ENCODE results near the gene CTNNBIP1. TPM values are rescaled to one million over a fixed set of nuclear protein-coding genes. Genes with fewer than 3 reads are reported as not detected.
A peak's percentile ranks its signal among the peaks of the same experiment; 100 is the strongest.

Gene CTNNBIP1
- total and polyA plus RNA-seq, 2 donors (not counting 1 experiment from before 2014, with no cell fraction given): 6.9 to 8.7 TPM

DNA sequence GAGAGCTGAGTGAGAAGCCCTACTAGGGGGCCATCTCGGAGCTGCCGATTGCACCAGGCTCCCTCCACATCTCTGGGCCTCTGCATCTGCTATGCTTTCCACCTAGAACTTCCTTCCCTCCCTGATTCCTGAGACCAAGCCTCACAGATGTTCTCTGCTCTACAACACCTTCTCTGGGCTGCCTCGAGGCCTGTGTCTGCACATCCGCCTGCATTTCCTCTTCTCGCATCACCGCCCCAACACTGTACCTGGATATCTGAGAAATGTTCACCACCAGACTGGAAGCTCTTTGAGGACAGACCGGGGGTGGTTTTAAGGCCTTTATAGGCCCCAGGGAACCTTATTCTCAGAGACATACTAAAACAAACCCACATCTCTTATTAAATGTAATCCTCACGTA lies 20.7 kb downstream of the CTNNBIP1 start:
- intact Hi-C loops (cut with micrococcal nuclease): no loop called here
- H3K4me2 ChIP-seq (replicated peaks; ENCODE audit: low read depth, low read length, poor library complexity, severe bottlenecking): no peak overlapping the region
- H3K9ac ChIP-seq (ENCODE audit: low read length): no peak overlapping the region
- no peak for ATAC-seq (ENCODE audit: low read depth)
- H3K27me3 ChIP-seq (replicated peaks in 1 of 4; ENCODE audit: control extremely low read depth in 1 of 4, control insufficient read depth in 3 of 4, insufficient read depth in 4 of 4, low read length in 3 of 4): no peaks in the 10 kb centered on the region
- no peaks in the 10 kb centered on the region for H3K9me3 ChIP-seq (ENCODE audit: control extremely low read depth in 1 of 3, control insufficient read depth in 2 of 3, insufficient read depth in 1 of 3, low read length in 2 of 3)
- peaks cover 18 to 22% of the 10 kb centered on the region in 2 donors for H3K4me1 ChIP-seq (ENCODE audit: control insufficient read depth in 2 of 2, insufficient read depth in 2 of 2, low read length in 2 of 2)
- no peak overlapping the region for H3K4me3 Mint-ChIP-seq
- DNase-seq: no peak
- H3K27me3 Mint-ChIP-seq: no peaks in the 10 kb centered on the region
- no peak overlapping the region for H3K4me3 ChIP-seq (ENCODE audit: control extremely low read depth in 1 of 5, extremely low read depth in 1 of 5, insufficient read depth in 1 of 5, low read depth in 2 of 5, low read length in 4 of 5)
- H3K79me2 ChIP-seq (ENCODE audit: control insufficient read depth, insufficient read depth, low read length): peaks cover 6% of the 10 kb centered on the region
- H2AFZ ChIP-seq (ENCODE audit: insufficient read depth, low read depth, low read length, poor library complexity, severe bottlenecking): no peak overlapping the region
- peaks cover 6% of the 10 kb centered on the region for H4K20me1 ChIP-seq (ENCODE audit: control insufficient read depth, insufficient read depth, low read length, poor library complexity, severe bottlenecking)
- peaks cover 0 to 2% of the 10 kb centered on the region in 2 experiments for H3K36me3 ChIP-seq (replicated peaks in 1 of 2; ENCODE audit: control extremely low read depth in 1 of 2, control insufficient read depth in 1 of 2, extremely low read depth in 1 of 2, insufficient read depth in 2 of 2, low read length in 1 of 2)
- POLR2A ChIA-PET: no interaction called here
- H3K27ac ChIP-seq (ENCODE audit: low read length in 2 of 2): peak overlapping the region in 1 of 2 donors; percentile 28
- peaks cover 30% of the 10 kb centered on the region for H3K4me1 Mint-ChIP-seq
- TF ChIP-seq, protein P1, sequence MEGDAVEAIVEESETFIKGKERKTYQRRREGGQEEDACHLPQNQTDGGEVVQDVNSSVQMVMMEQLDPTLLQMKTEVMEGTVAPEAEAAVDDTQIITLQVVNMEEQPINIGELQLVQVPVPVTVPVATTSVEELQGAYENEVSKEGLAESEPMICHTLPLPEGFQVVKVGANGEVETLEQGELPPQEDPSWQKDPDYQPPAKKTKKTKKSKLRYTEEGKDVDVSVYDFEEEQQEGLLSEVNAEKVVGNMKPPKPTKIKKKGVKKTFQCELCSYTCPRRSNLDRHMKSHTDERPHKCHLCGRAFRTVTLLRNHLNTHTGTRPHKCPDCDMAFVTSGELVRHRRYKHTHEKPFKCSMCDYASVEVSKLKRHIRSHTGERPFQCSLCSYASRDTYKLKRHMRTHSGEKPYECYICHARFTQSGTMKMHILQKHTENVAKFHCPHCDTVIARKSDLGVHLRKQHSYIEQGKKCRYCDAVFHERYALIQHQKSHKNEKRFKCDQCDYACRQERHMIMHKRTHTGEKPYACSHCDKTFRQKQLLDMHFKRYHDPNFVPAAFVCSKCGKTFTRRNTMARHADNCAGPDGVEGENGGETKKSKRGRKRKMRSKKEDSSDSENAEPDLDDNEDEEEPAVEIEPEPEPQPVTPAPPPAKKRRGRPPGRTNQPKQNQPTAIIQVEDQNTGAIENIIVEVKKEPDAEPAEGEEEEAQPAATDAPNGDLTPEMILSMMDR (IDR thresholded peaks at IDR 0.05): no peak
- TF ChIP-seq EZH2 (IDR thresholded peaks at IDR 0.05; ENCODE audit: borderline replicate concordance, insufficient read depth, low read depth, low read length, poor library complexity, severe bottlenecking): no peak
- WGBS (ENCODE audit: insufficient coverage): 28% methylated on average over 4 of the region's 8 CpGs
- no peaks in the 10 kb centered on the region for H3K9me3 Mint-ChIP-seq (ENCODE audit: insufficient read depth)
- H3K27ac Mint-ChIP-seq: peak overlapping the region; percentile 33
- CTCF ChIA-PET: interaction anchor here (1.7 kb wide), 1 partner anchor 21 kb away, joined by 4 read pairs; no protein-coding TSS in a partner anchor

DNA sequence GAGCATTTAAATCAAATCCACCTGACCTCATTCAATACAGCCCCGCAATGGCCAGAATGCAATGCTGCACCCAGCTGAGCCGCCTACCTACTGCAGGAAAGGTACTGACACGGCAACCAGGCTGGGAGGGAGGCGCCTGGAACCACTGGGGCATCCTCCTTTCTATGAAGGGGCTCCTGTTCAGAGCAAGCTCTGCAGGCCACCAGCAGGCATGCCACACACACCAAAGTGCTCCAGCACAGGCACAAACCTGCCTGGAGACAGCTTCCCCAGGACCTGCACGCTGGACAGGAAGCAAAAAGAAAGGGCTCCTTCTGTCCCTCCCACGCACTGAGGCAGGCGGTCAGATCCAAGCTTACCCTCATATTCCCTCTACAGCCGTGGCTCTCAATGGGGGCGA lies 21.2 kb downstream of the CTNNBIP1 start:
- Histone ChIP-seq H4K20me1 (ENCODE audit: control insufficient read depth, insufficient read depth, low read length, poor library complexity, severe bottlenecking) (peaks cover 6% of the 10 kb centered on the region), H3K79me2 (ENCODE audit: control insufficient read depth, insufficient read depth, low read length) (peaks cover 6% of the 10 kb centered on the region), H3K36me3 (replicated peaks in 1 of 2; ENCODE audit: control extremely low read depth in 1 of 2, control insufficient read depth in 1 of 2, extremely low read depth in 1 of 2, insufficient read depth in 2 of 2, low read length in 1 of 2) (peaks cover 0 to 2% of the 10 kb centered on the region in 2 experiments), H3K9me3 (ENCODE audit: control extremely low read depth in 1 of 3, control insufficient read depth in 2 of 3, insufficient read depth in 1 of 3, low read length in 2 of 3) (no peaks in the 10 kb centered on the region), H2AFZ (ENCODE audit: insufficient read depth, low read depth, low read length, poor library complexity, severe bottlenecking) (no peak overlapping the region), H3K4me1 (ENCODE audit: control insufficient read depth in 2 of 2, insufficient read depth in 2 of 2, low read length in 2 of 2) (peaks cover 18 to 22% of the 10 kb centered on the region in 2 donors), H3K4me3 (ENCODE audit: control extremely low read depth in 1 of 5, extremely low read depth in 1 of 5, insufficient read depth in 1 of 5, low read depth in 2 of 5, low read length in 4 of 5) (no peak overlapping the region), H3K4me2 (replicated peaks; ENCODE audit: low read depth, low read length, poor library complexity, severe bottlenecking) (no peak overlapping the region), H3K9ac (ENCODE audit: low read length) (no peak overlapping the region), H3K27ac (ENCODE audit: low read length in 2 of 2) (no peak overlapping the region), H3K27me3 (replicated peaks in 1 of 4; ENCODE audit: control extremely low read depth in 1 of 4, control insufficient read depth in 3 of 4, insufficient read depth in 4 of 4, low read length in 3 of 4) (no peaks in the 10 kb centered on the region)
- Mint-ChIP-seq H3K4me1 (peaks cover 28% of the 10 kb centered on the region), H3K4me3 (no peak overlapping the region), H3K27me3 (no peaks in the 10 kb centered on the region), H3K9me3 (ENCODE audit: insufficient read depth) (no peaks in the 10 kb centered on the region), H3K27ac (no peak overlapping the region)
- WGBS (ENCODE audit: insufficient coverage): 98% methylated on average over 8 of the region's 9 CpGs
- ATAC-seq (ENCODE audit: low read depth) (no peak), DNase-seq (no peak)
- POLR2A ChIA-PET: no interaction called here
- intact Hi-C loops (cut with micrococcal nuclease): no loop called here
- CTCF ChIA-PET: interaction anchor here (1.6 to 1.7 kb wide), 2 partner anchors 12 to 20 kb away, joined by 4 read pairs; no protein-coding TSS in a partner anchor
- TF ChIP-seq, protein P1 (IDR thresholded peaks at IDR 0.05): no peak
- TF ChIP-seq EZH2 (IDR thresholded peaks at IDR 0.05; ENCODE audit: borderline replicate concordance, insufficient read depth, low read depth, low read length, poor library complexity, severe bottlenecking): no peak
